GM19238 (cell line): ENCODE results near the gene B3GAT2.

Source experiments
- DNase-seq: peaks from one replicate; pipeline ENCODE4 v3.0.0; 2011; ENCODE audit warnings: low spot score; ENCODE audit not compliant: insufficient read length

The B3GAT2 gene

DNA sequence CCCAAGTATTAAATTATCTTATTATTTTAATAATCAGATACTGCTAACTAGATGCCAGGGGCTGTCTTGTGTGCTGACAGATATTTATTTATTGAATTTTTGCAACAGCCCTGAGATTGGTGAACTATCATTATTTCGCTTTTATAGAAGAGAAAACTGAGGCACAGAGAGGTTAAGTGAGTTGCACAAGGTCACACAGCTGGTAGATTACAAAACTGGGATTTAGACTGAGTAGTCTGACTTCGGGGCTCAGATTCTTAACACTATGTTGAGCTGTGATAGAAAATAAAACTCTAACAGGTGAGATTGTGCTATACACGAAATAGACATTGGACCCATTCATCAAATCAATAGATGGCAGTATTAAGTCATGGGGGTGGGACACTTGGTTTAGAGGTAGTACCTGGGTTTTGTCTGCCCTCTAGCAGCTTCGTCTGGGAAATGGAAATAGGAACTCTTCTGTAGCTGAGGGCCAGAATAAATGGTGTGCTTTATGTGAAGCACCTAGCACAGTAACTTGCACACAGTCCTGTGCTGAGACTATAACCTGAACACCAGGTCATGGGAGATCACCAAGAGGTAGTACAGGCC, 113.4 kb downstream of the B3GAT2 start:
- DNase-seq = no peak

DNA sequence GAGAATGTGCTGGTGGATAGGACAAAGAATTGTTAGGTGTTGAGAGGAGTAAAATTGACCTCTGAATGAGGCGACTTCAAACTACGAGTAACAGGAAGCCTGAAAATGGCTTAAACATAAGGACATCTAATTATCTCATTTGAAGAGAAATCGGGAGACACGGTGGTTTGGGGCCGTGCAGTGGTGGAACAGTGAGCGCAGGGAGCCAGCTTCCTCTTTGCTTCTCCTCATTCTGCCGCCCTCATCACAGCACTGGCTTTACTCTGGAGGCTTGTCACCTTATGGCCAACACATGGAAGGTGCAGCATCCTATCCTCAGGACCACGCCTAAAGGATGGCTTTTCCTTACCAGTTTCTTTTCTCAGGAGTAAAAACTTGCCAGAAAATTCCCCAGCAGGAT, 114.3 kb downstream of the B3GAT2 start:
- DNase-seq = no peak

DNA sequence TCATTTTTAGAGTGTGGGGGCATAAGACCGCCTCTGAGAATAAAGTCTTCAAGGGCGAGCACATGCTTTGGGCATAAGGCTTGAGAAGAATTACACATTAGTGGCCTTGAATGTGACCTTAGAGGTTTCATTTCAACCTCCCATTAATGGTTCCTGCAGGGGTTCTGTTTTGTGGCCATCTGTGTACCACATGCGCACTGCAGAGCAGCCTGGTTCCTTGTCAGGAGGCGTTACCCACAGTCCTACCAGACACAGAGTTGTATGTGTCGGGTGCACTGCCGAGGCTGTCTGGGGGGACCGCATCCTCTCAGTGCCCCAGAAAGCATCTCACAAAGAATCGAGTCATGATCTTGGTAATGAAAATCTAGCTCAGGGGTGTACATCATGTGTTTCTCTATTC, 115.7 kb downstream of the B3GAT2 start:
- no peak for DNase-seq

DNA sequence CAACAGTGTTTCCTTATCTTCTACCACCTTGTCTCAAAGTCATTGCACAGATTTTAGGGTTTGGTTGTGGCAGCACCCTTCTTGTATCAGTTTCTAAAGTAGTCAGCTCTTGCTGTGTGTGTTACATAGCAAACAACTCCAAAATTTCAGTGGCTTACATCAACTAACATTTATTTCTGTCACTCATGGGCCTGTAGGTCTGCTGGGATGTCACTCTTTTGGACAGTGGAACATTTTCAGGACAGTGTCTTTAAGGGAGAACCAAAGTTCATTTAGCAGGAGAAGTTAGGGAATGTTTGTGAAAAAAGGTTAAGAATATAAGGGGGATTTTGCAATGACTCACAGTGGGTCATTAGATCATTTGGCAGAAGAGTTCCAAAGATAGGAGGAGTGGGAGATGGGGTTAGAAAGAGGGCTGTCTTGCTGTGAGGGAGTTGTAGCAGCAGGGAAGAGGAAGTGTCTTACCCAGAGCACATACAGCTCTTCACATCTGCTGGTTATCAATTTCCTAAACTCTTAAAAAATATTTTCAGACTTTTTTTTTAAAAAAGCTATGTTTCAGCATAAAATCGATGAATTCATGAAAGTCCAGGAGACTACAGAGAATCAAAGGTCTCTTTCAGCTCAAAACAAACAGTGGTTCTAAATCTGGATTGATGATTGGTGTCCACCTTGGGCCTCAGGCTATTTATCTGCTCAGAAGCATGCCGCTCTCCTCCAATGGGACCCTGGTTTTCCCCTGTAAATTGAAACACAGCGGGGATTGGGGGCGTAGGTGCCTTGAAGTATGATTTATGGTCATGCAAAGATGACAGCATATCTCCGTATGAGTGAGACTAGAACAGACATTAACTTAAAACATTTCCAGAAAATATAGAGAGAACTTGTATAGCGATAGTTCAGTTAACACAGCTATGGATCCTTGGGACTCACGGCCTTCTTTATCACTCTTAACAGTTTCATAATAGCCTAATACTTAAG, 117.3 kb downstream of the B3GAT2 start:
- DNase-seq = no peak

DNA sequence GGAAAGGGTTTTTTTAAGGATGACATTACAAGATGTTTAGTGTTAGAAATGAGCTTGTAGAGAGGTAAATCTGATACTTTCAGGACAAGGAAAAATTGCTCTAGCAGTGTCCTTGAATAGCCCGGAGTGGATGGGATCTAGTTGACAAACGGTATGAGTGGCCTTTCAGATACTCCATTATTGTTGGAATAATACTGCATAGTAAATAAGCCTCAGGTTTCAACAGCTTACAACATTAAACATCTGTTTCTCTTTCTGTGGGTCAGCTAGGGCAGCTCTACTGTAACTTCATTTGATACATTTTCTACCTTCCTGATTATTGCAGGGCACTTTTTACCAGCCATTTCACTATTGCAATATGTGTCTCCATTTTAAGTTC, 118.0 kb downstream of the B3GAT2 start:
- DNase-seq = no peak

DNA sequence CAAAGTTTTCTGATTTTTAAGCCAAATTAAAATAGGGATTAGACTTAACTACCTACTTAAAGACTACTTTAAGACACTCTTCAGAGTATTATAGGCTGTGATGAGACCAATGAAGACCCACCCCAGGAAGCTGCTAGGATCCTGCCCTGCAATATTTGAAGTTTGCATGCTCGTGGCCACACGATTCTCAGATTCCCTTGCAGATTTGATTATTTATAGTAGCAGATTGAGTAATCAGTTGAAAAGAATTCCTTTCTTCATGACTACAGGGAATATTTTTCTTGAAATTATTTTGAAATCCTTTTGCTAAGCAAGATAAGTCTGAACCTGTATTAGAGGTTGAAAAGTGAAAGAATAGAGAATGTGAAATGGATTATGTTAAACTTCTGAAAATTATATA, 122.3 kb downstream of the B3GAT2 start:
- no peak for DNase-seq

DNA sequence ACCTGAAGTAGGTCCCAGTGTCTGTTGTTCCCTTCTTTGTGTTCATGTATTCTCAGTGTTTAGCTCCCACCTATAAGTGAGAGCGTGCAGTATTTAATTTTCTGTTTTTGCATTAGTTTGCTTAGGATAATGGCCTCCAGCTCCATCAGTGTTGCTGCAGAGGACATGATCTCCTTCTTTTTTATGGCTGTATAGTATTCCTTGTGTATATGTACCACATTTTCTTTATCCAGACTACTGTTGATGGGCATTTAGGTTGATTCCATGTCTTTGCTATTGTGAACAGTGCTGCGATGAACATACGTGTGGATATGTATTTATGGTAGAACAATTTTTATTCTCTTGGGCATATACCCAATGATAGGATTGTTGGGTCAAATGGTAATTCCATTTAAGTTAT, 125.4 kb downstream of the B3GAT2 start:
- DNase-seq = no peak

DNA sequence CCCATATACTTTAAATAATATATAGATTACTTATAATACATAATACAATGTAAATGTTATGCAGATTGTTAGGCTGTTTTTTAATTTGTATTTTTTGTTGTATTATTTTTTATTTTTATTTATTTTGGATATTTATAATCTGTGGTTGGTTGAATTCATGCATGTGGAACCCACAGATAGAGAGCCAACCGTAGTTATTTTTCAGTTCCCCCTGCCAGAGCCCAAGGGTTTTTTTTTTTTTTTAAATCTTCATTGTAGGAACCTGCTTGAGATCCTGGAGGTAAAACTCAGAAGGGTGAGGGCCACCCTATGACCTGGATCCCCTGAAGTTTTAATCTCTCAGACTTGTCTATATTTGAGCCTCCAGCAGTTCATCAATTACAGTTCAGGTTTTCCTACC, 133.2 kb downstream of the B3GAT2 start:
- DNase-seq = no peak

DNA sequence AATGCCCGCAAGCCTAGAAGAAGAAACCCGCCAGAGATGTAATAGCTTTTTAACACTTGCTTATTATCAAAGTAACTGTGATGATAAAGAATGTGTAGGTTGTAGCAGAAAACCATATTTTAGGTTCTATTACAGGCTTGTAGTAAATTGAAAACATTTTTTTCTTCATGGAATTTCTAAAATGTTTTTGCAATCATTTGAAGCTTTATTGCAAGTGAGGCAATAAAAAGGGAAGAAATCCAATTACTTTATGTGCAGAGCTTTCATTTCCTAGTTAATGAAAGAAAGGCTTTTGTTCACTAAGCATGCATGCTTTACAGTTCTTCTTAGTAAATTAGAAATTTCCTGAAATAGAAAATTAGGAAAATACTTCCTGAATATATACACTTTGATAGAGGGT, 135.1 kb downstream of the B3GAT2 start:
- DNase-seq = no peak

DNA sequence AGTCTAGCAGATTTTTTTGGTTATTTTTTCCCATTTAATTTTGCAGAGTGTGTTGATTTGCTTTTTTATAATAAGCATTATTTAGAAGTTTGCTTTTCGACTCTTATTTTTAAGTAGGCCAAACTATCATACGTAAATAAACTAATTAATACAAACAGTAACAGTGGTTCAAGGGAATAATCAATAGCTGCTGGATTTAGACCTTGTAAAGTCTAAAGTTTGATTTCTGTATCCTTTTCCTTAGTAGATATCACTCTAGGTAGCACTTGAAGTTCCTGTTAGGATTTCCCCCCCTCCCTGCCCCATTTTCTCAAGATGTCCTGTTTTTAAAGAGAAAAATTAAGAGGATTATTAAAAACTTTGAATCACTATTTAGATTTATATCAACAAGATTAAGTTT, 136.1 kb downstream of the B3GAT2 start:
- no peak for DNase-seq

DNA sequence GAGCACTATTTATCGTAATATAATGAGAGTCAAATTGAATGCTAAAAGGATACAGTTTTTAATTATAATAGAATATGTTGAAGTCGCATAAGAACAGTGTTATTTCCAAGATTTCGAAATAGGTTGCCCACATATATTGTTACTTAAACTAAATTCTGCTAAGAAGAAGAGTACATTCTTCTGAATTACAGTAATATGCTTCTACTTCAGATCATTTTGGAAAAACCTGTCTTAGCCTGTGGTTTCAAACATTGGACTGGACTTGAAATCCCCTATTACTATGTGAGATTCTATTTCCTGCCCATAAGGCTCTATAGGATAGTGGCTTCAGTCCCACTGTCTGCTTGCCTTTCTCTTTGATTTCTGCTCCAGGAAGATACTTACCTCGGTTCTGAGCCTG, 137.2 kb downstream of the B3GAT2 start:
- no peak for DNase-seq

DNA sequence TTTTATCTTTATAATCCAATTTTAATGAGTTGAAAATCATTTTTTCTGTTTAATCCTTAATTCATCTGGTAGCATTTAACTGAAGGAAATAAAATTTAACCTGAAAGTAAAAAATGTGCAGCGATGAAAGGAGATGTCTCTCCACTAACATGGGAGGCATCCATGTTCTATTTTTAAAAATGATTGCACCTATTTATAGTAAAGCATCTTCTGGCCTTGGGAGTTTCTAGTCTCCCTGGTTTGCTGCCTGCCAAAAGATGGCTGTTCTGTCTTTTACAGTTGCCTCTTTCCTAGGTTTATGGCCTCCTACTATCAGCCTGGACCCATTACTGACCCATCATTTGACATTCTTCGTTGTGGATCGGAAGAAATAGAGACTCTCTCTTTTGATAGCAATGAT, 143.0 kb downstream of the B3GAT2 start:
- DNase-seq = no peak

DNA sequence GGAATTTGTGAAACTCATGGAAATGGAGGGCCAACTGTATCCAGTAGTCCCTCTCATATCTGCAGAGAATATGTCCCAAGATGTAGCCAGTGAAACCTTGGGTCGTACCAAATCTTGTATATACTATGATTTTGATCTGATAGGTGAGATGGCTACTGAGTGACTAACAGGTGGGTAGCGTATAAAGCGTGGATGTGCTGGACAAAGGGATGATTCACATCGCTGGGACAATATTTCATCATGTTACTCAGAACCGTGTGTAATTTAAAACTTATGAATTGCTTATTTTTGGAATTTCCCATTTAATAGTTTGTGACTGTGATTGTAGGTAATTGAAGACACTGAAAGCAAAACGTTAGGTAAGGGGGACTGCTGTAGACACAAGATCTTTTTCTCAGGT, 145.1 kb downstream of the B3GAT2 start:
- DNase-seq = no peak
